ENCODE data around the gene ASGR2.
"Not testable (repeated sequence)": the region's sequence is repeated elsewhere in the genome, so short reads cannot be mapped to it uniquely, and the experiment has no call there.

Gene ASGR2

DNA sequence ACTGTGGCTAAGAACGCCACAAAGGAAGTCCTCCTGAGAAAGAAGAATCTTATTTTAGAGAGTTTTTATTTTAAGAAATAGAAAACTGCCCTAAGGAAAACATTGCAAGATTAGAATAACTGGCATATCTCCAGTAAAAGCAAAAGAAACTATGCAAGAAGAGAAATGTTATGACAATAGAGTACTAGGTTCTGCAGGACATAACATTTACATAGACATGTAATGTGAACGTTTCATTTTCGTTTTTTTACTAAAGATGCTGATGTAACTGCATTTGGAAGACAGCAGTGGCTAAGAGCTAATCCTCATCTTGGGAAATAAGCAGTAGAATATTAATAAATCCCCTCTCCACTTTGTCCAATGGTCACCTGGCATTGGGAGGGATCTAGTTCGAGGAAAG is 7.8 kb upstream of the ASGR2 start:
- no peak for DNase-seq

GRCh38 chr17:7120635-7121034 is 6.0 kb upstream of the ASGR2 start:
- DNase-seq, H3K27ac ChIP-seq: not testable (repeated sequence)

More for the DNA sequence above, 7.8 kb upstream of the ASGR2 start:
- H3K27me3 ChIP-seq (ENCODE audit: insufficient read depth, low read depth, severe bottlenecking), result no peaks in the 10 kb centered on the region
- no peaks in the 10 kb centered on the region for H3K36me3 ChIP-seq
- H3K9me3 ChIP-seq (ENCODE audit: severe bottlenecking), result no peaks in the 10 kb centered on the region
- no peak for TF ChIP-seq CTCF (IDR thresholded peaks at IDR 0.05; ENCODE audit: low read depth, low read length)
- H3K4me3 ChIP-seq (ENCODE audit: low read depth, low read length), result no peak overlapping the region
- H3K27ac ChIP-seq, result no peak overlapping the region

DNA sequence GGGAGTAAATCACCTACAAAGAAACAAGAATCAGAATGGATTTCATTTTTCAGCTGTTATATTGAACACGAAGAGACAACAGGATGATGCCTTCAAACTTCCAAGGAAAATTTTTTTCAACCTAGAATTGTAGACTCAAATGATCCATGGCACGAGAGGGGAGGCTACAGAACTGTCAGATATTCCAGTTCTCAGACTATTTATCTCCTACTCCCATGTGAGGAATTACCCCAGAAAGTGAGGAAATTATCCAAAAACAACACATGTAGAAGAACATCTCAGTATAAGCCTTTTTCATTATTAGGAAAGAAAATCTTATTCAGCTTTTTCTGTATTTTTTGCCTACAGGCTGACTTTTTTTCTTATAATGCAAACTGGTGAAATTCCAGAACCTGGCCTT is 5.5 kb upstream of the ASGR2 start:
- no peak for DNase-seq
- Histone ChIP-seq H3K4me3 (ENCODE audit: low read depth, low read length) (no peak overlapping the region), H3K36me3 (no peaks in the 10 kb centered on the region), H3K27ac (no peak overlapping the region), H3K9me3 (ENCODE audit: severe bottlenecking) (no peaks in the 10 kb centered on the region), H3K27me3 (ENCODE audit: insufficient read depth, low read depth, severe bottlenecking) (no peaks in the 10 kb centered on the region)
- no peak for TF ChIP-seq CTCF (IDR thresholded peaks at IDR 0.05; ENCODE audit: low read depth, low read length)

More at GRCh38 chr17:7120635-7121034, 6.0 kb upstream of the ASGR2 start:
- H3K4me3 ChIP-seq (ENCODE audit: low read depth, low read length); H3K36me3 ChIP-seq; H3K9me3 ChIP-seq (ENCODE audit: severe bottlenecking); H3K27me3 ChIP-seq (ENCODE audit: insufficient read depth, low read depth, severe bottlenecking): not testable (repeated sequence)

- no peaks in the 10 kb centered on the region for H3K27me3 ChIP-seq (ENCODE audit: insufficient read depth, low read depth, severe bottlenecking)
- no peaks in the 10 kb centered on the region for H3K9me3 ChIP-seq (ENCODE audit: severe bottlenecking)
- no peaks in the 10 kb centered on the region for H3K36me3 ChIP-seq
- H3K4me3 ChIP-seq (ENCODE audit: low read depth, low read length), result no peak overlapping the region
- TF ChIP-seq CTCF (IDR thresholded peaks at IDR 0.05; ENCODE audit: low read depth, low read length), result no peak
- peak; percentile 48 for DNase-seq
- no peak overlapping the region for H3K27ac ChIP-seq
Observed at GRCh38 chr17:7119314-7119713, 4.7 kb upstream of the ASGR2 start.

DNA sequence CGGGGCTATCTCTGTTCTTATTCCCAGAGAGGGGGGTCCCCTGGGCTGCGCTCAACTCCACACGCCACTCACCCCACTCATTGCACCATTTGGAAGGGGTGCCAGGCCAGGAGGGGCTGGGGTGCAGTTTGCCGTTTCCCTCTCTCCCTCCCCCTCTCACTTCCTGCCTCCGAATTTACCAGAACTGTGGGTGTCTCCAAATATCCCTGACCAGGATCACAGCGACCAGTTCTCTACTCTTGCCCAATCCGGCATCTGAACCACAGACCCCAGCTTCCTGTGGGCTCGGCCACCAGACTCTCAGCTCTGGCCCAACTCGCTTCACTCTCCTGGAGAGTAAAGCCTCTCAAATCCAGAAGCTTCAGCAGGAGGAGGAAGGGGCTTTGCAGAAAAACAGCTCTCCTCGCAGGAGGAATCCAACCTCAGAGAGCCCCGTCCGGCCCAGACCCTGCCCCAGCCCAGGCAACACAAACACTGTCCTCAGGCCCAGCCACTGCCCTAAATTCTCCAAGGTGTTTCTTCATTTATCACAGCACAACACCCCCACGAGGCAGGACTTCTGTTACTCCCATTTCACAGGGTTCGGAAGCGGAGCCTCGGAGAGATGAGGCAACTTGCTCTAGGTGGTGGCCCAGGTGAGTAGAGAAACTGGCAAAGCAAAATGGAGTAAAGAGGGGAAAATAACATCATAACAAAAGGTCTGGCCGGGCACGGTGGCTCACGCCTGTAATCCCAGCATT is 423 bp upstream of the ASGR2 start:
- no peaks in the 10 kb centered on the region for H3K9me3 ChIP-seq (ENCODE audit: severe bottlenecking)
- no peak for DNase-seq

More for the DNA sequence above, 423 bp upstream of the ASGR2 start:
- H3K27me3 ChIP-seq (ENCODE audit: insufficient read depth, low read depth, severe bottlenecking), result no peaks in the 10 kb centered on the region
- H3K27ac ChIP-seq, result no peak overlapping the region
- no peaks in the 10 kb centered on the region for H3K36me3 ChIP-seq
- TF ChIP-seq CTCF (IDR thresholded peaks at IDR 0.05; ENCODE audit: low read depth, low read length), result no peak
- H3K4me3 ChIP-seq (ENCODE audit: low read depth, low read length), result no peak overlapping the region

All from WERI-Rb-1 (cell line).